IMR-90 (cell line): Measurements from ENCODE around the gene RHOBTB3.

Source experiments
- BHLHE40 ChIP-seq: fragments of 150-350 bp; IDR thresholded peaks from 2 replicates; pipeline ENCODE4 v1.6.1; 2016; ENCODE audit warnings: mild to moderate bottlenecking, low read depth, low read length
- CEBPB ChIP-seq: IDR thresholded peaks from 2 replicates; pipeline ENCODE4 v1.6.1; 2012; ENCODE audit warnings: low read depth, low read length, improper control_type of control experiment
- CTCF ChIP-seq: conservative IDR thresholded peaks from 2 replicates; pipeline ENCODE4 v1.5.1; 2012; ENCODE audit warnings: mild to moderate bottlenecking, low read depth, low read length, improper control_type of control experiment
- FOS ChIP-seq: fragments of 150-350 bp; IDR thresholded peaks from 2 replicates; pipeline ENCODE4 v1.6.1; 2016; ENCODE audit warnings: low read depth, low read length
- MAFK ChIP-seq: IDR thresholded peaks from 2 replicates; pipeline ENCODE4 v1.6.1; 2012; ENCODE audit warnings: low read depth, low read length, improper control_type of control experiment
- MXI1 ChIP-seq: IDR thresholded peaks from 2 replicates; pipeline ENCODE4 v1.6.1; 2012; ENCODE audit warnings: low read depth, mild to moderate bottlenecking, low read length, moderate library complexity, borderline replicate concordance
- POLR2A ChIP-seq: IDR thresholded peaks from 2 replicates; pipeline ENCODE4 v1.6.1; 2012; ENCODE audit warnings: mild to moderate bottlenecking, low read depth, low read length
- RAD21 ChIP-seq: IDR thresholded peaks from 2 replicates; pipeline ENCODE4 v1.6.1; 2012; ENCODE audit warnings: low read length, improper control_type of control experiment
- RCOR1 ChIP-seq: IDR thresholded peaks from 2 replicates; pipeline ENCODE4 v1.6.1; 2012; ENCODE audit warnings: mild to moderate bottlenecking, low read length, improper control_type of control experiment; ENCODE audit not compliant: insufficient replicate concordance
- RFX5 ChIP-seq: IDR thresholded peaks from 2 replicates; pipeline ENCODE4 v1.8.0; 2012; ENCODE audit warnings: low read depth, mild to moderate bottlenecking, low read length, moderate library complexity
- SMC3 ChIP-seq: fragments of 150-350 bp; IDR thresholded peaks from 2 replicates; pipeline ENCODE4 v1.6.1; 2016; ENCODE audit warnings: low read depth, mild to moderate bottlenecking, antibody characterized with exemption, low read length, moderate library complexity
- USF2 ChIP-seq: fragments of 150-350 bp; IDR thresholded peaks from 2 replicates; pipeline ENCODE4 v1.6.1; 2017; ENCODE audit warnings: mild to moderate bottlenecking, antibody characterized with exemption, low read length, low read depth

- no peak for TF ChIP-seq POLR2A
- TF ChIP-seq CTCF: no peak
- no peak for TF ChIP-seq RFX5
- TF ChIP-seq RCOR1: no peak
- no peak for TF ChIP-seq USF2
- no peak for TF ChIP-seq SMC3
- TF ChIP-seq MXI1: no peak
- TF ChIP-seq BHLHE40: no peak
- no peak for TF ChIP-seq MAFK
- TF ChIP-seq RAD21: no peak
- no peak for TF ChIP-seq FOS
- TF ChIP-seq CEBPB: no peak
Observed at GRCh38 chr5:95837492-95837891, 106.4 kb downstream of the RHOBTB3 start.
